Activated CD8-positive, alpha-beta T cell treated with anti-CD3 and anti-CD28 coated beads for 36 hours (primary cell): ENCODE measurements around the gene TBX10. TPM values are rescaled to one million over a fixed set of nuclear protein-coding genes. Genes with fewer than 3 reads are reported as not detected.

Experiments used
- ATAC-seq: fragments of 200-7000 bp; cut with Tn5 transposase; one replicate; pipeline ENCODE4 v1.10.0; 2021; ENCODE audit warnings: mild to moderate bottlenecking, moderate library complexity
- CTCF ChIA-PET: fragments of 350-600 bp; sonication (Branson Sonifier 250); formaldehyde crosslinking; loops from one replicate; lab custom pipeline; 2021; ENCODE audit warnings: antibody characterized with exemption; lab: Charles Lee
- POLR2A ChIA-PET: fragments of 350-600 bp; sonication (Branson Sonifier 250); formaldehyde crosslinking; loops from one replicate; lab custom pipeline; 2021; ENCODE audit warnings: antibody characterized with exemption; lab: Charles Lee
- DNase-seq: peaks from one replicate; pipeline ENCODE4 v3.0.0-alpha.2; 2020
- H3K27ac Mint-ChIP-seq: one replicate; pipeline ENCODE4 v1.8.0; 2021; ENCODE audit warnings: mild to moderate bottlenecking, mixed read lengths
- H3K27me3 Mint-ChIP-seq: one replicate; pipeline ENCODE4 v1.8.0; 2021; ENCODE audit warnings: mixed read lengths
- H3K36me3 Mint-ChIP-seq: one replicate; pipeline ENCODE4 v1.8.0; 2021; ENCODE audit warnings: low read depth, mixed read lengths
- H3K4me1 Mint-ChIP-seq: one replicate; pipeline ENCODE4 v1.8.0; 2021; ENCODE audit warnings: low read depth, mixed read lengths
- H3K4me3 Mint-ChIP-seq: one replicate; pipeline ENCODE4 v1.8.0; 2021; ENCODE audit warnings: mild to moderate bottlenecking, moderate library complexity, mixed read lengths
- H3K9me3 Mint-ChIP-seq: one replicate; pipeline ENCODE4 v1.8.0; 2021; ENCODE audit warnings: mixed read lengths
- CTCF ChIP-seq: fragments of 200-600 bp; IDR thresholded peaks from one replicate; pipeline ENCODE4 v1.8.0; 2022; ENCODE audit warnings: antibody characterized with exemption, mild to moderate bottlenecking
- intact Hi-C: fragments of 100-400 bp; cut with micrococcal nuclease; formaldehyde crosslinking; loops from one replicate; pipeline ENCODE4 v1.10.0; 2022
- total RNA-seq, 2 experiments: library from RNA; stranded (reverse); gene quantifications; one replicate each; pipeline ENCODE4 v1.2.3, GENCODE V29; 2021

TBX10 gene
- total RNA-seq, 2 experiments from 2014 or later = not detected

- peaks cover 7% of the 10 kb centered on the region for H3K4me1 Mint-ChIP-seq
- intact Hi-C loops = no loop called here
- ChIA-PET CTCF (interaction anchor here (0.9 to 8.6 kb wide), 15 partner anchors 9 to 390 kb away, joined by 3 to 127 read pairs (median 4); partner anchors contain the start of genes ACY3, GSTP1 and TBX10), POLR2A (interaction anchor here (0.6 to 5.9 kb wide), 13 partner anchors 12 to 174 kb away, joined by 3 to 48 read pairs (median 5); partner anchors contain the start of genes ACY3, GSTP1 and NDUFV1)
- peak; percentile 83 for TF ChIP-seq CTCF
- peak; percentile 99 for DNase-seq
- no peaks in the 10 kb centered on the region for H3K27me3 Mint-ChIP-seq
- ATAC-seq = peak; percentile 83
- peak overlapping the region; percentile 72 for H3K4me3 Mint-ChIP-seq
- peaks cover 5% of the 10 kb centered on the region for H3K36me3 Mint-ChIP-seq
- H3K9me3 Mint-ChIP-seq = no peaks in the 10 kb centered on the region
- H3K27ac Mint-ChIP-seq = peak overlapping the region; percentile 93
Observed at GRCh38 chr11:67630228-67630942, 9.2 kb downstream of the TBX10 start.

- CTCF ChIA-PET = interaction anchor here (0.6 to 8.6 kb wide), 20 partner anchors 10 to 389 kb away, joined by 3 to 127 read pairs (median 4); partner anchors contain the start of genes ACY3, GSTP1 and TBX10
- Mint-ChIP-seq H3K4me1 (peaks cover 7% of the 10 kb centered on the region), H3K27ac (peak within 1 kb of the TSS; percentile 93), H3K36me3 (peaks cover 5% of the 10 kb centered on the region), H3K4me3 (peak within 1 kb of the TSS; percentile 72), H3K9me3 (no peaks in the 10 kb centered on the region), H3K27me3 (no peaks in the 10 kb centered on the region)
- intact Hi-C loops = no loop called here
- POLR2A ChIA-PET = interaction anchor here (0.6 to 5.9 kb wide), 17 partner anchors 8 to 192 kb away, joined by 3 to 48 read pairs (median 5); partner anchors contain the start of genes ACY3, GSTP1, NDUFV1 and PTPRCAP
- peak; percentile 60 for ATAC-seq
- peak; percentile 94 for DNase-seq
- TF ChIP-seq CTCF = peak; percentile 96
Observed at GRCh38 chr11:67629386-67630227, 10.0 kb downstream of the TBX10 start, which contains the start of gene NUDT8. NUDT8 (minus strand) TSS chr11:67629937; CDS start chr11:67629911, 26 bp downstream.

DNA sequence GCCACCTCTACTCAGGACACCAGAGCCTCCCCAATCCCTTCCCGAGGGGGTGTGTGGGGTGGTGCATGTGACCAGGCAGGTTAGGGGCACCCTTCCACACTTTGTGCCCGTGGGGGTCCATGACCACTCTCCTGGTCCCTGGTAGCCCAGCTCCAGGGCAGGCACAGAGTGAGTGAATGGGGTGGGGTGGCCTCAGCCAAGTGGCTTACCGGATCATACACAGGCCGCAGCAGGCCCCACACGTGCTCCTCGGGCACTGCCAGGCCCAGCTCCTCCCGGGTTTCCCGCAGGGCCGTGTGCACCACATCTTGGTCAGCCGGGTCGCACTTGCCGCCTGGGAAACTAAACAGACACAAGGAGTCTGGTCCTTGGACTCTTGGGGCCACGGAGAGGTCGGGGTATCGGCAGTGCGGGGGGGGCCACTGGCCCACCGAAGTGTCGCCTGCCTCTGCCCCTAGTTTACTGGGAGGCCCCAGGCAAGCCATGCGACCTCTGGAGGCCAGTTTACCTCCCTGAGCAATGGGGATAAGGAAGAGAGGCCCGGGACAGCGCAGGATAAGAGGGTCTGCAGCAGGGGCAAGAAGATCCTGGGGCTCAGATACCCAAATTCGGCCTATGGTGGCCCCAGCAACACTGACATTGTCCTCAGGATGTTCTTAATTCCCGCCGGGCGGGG lies 10.7 kb downstream of the TBX10 start:
- H3K27me3 Mint-ChIP-seq = no peaks in the 10 kb centered on the region
- peaks cover 5% of the 10 kb centered on the region for H3K36me3 Mint-ChIP-seq
- H3K9me3 Mint-ChIP-seq = no peaks in the 10 kb centered on the region
- DNase-seq (no peak), ATAC-seq (no peak)
- CTCF ChIA-PET = interaction anchor here (0.6 to 8.6 kb wide), 19 partner anchors 9 to 388 kb away, joined by 3 to 127 read pairs (median 4); partner anchors contain the start of genes ACY3, GSTP1 and TBX10
- peaks cover 7% of the 10 kb centered on the region for H3K4me1 Mint-ChIP-seq
- intact Hi-C loops = no loop called here
- no peak for TF ChIP-seq CTCF
- POLR2A ChIA-PET = interaction anchor here (1.0 to 5.9 kb wide), 15 partner anchors 9 to 191 kb away, joined by 3 to 48 read pairs (median 5); partner anchors contain the start of genes ACY3, GSTP1, NDUFV1 and PTPRCAP
- H3K27ac Mint-ChIP-seq = peak overlapping the region; percentile 74
- H3K4me3 Mint-ChIP-seq = peak overlapping the region; percentile 72

GRCh38 chr11:67627812-67628624 lies 11.5 kb downstream of the TBX10 start:
- H3K27me3 Mint-ChIP-seq = no peaks in the 10 kb centered on the region
- CTCF ChIA-PET = interaction anchor here (0.6 to 8.6 kb wide), 10 partner anchors 8 to 110 kb away, joined by 3 to 127 read pairs (median 6); partner anchors contain the start of gene ACY3
- ATAC-seq (no peak), DNase-seq (no peak)
- H3K9me3 Mint-ChIP-seq = no peaks in the 10 kb centered on the region
- H3K36me3 Mint-ChIP-seq = peaks cover 5% of the 10 kb centered on the region
- no peak for TF ChIP-seq CTCF
- peaks cover 7% of the 10 kb centered on the region for H3K4me1 Mint-ChIP-seq
- POLR2A ChIA-PET = interaction anchor here (0.6 to 5.9 kb wide), 10 partner anchors 10 to 190 kb away, joined by 3 to 48 read pairs (median 8); partner anchors contain the start of genes ACY3, NDUFV1 and PTPRCAP
- intact Hi-C loops = no loop called here
- H3K27ac Mint-ChIP-seq = peak overlapping the region; percentile 63
- peak overlapping the region; percentile 72 for H3K4me3 Mint-ChIP-seq
